ENCODE measurements around the gene AP3B2.

- no peak for TF ChIP-seq CTCF (IDR thresholded peaks at IDR 0.05)
- no peak for TF ChIP-seq POLR2A (IDR thresholded peaks at IDR 0.05)
Measured at GRCh38 chr15:82670699-82671098, 39.0 kb downstream of the AP3B2 start.
